DND-41 (cell line): ENCODE data around the gene ZMIZ2.
"Not testable (repeated sequence)": the region's sequence is repeated elsewhere in the genome, so short reads cannot be mapped to it uniquely, and the experiment has no call there.

Source experiments
- ATAC-seq: fragments of 200-7000 bp; cut with Tn5 transposase; 3 replicates; pipeline ENCODE4 v1.9.1; 2021; ENCODE audit warnings: low read depth; ENCODE audit not compliant: insufficient read depth
- DNase-seq: peaks from one replicate; pipeline ENCODE4 v3.0.0-alpha.2; 2020
- H2AFZ ChIP-seq: 2 replicates; pipeline ENCODE4 v1.6.0; 2012; ENCODE audit warnings: low read depth, low read length
- H3K27ac ChIP-seq: 2 replicates; pipeline ENCODE4 v1.5.1; 2012; ENCODE audit warnings: low read length, inconsistent platforms
- H3K27me3 ChIP-seq: fragments of 200-600 bp; sonication (generic); 2 replicates; pipeline ENCODE4 v1.6.0; 2012; ENCODE audit warnings: low read length, mild to moderate bottlenecking, inconsistent platforms; ENCODE audit not compliant: insufficient read depth, poor library complexity
- H3K36me3 ChIP-seq: 2 replicates; pipeline ENCODE4 v1.5.1; 2012; ENCODE audit warnings: low read length, inconsistent platforms; ENCODE audit not compliant: insufficient read depth
- H3K4me1 ChIP-seq: 2 replicates; pipeline ENCODE4 v1.5.1; 2012; ENCODE audit warnings: mild to moderate bottlenecking, low read length; ENCODE audit not compliant: insufficient read depth
- H3K4me2 ChIP-seq: 2 replicates; pipeline ENCODE4 v1.6.0; 2012; ENCODE audit warnings: mild to moderate bottlenecking, moderate library complexity, low read length, inconsistent platforms; ENCODE audit not compliant: insufficient read depth
- H3K4me3 ChIP-seq, 2 experiments: fragments of 200-600 bp in 1 of 2; shearing (Covaris generic) in 1 of 2; 2 replicates each; pipeline ENCODE4 v1.5.1; 2012 to 2016; ENCODE audit warnings: inconsistent platforms in 2 of 2, low read length in 2 of 2, mild to moderate bottlenecking in 2 of 2, low read depth in 1 of 2, moderate library complexity in 1 of 2
- H3K79me2 ChIP-seq: 2 replicates; pipeline ENCODE4 v1.6.0; 2012; ENCODE audit warnings: low read length, inconsistent platforms; ENCODE audit not compliant: insufficient read depth
- H3K9ac ChIP-seq: 2 replicates; pipeline ENCODE4 v1.6.0; 2012; ENCODE audit warnings: low read depth, mild to moderate bottlenecking, inconsistent platforms, low read length, moderate library complexity
- H3K9me3 ChIP-seq: 2 replicates; pipeline ENCODE4 v1.5.1; 2012; ENCODE audit warnings: low read length, moderate library complexity, mild to moderate bottlenecking, inconsistent platforms; ENCODE audit not compliant: insufficient read depth, severe bottlenecking
- H4K20me1 ChIP-seq: 2 replicates; pipeline ENCODE4 v1.6.0; 2012; ENCODE audit warnings: low read length; ENCODE audit not compliant: insufficient read depth
- EZH2 ChIP-seq: IDR thresholded peaks from 3 replicates; pipeline ENCODE4 v1.6.1; 2012; ENCODE audit warnings: borderline replicate concordance, low read depth, mild to moderate bottlenecking, moderate library complexity, low read length, inconsistent platforms; ENCODE audit not compliant: severe bottlenecking
- TF ChIP-seq, protein P1 (sequence below): IDR thresholded peaks from 2 replicates; pipeline ENCODE4 v1.5.1; 2012; ENCODE audit warnings: borderline replicate concordance, low read length, moderate library complexity, mild to moderate bottlenecking; ENCODE audit not compliant: poor library complexity, severe bottlenecking; ENCODE audit errors: extremely low read depth

The ZMIZ2 gene, protein sequence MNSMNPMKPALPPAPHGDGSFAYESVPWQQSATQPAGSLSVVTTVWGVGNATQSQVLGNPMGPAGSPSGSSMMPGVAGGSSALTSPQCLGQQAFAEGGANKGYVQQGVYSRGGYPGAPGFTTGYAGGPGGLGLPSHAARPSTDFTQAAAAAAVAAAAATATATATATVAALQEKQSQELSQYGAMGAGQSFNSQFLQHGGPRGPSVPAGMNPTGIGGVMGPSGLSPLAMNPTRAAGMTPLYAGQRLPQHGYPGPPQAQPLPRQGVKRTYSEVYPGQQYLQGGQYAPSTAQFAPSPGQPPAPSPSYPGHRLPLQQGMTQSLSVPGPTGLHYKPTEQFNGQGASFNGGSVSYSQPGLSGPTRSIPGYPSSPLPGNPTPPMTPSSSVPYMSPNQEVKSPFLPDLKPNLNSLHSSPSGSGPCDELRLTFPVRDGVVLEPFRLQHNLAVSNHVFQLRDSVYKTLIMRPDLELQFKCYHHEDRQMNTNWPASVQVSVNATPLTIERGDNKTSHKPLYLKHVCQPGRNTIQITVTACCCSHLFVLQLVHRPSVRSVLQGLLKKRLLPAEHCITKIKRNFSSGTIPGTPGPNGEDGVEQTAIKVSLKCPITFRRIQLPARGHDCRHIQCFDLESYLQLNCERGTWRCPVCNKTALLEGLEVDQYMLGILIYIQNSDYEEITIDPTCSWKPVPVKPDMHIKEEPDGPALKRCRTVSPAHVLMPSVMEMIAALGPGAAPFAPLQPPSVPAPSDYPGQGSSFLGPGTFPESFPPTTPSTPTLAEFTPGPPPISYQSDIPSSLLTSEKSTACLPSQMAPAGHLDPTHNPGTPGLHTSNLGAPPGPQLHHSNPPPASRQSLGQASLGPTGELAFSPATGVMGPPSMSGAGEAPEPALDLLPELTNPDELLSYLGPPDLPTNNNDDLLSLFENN

DNA sequence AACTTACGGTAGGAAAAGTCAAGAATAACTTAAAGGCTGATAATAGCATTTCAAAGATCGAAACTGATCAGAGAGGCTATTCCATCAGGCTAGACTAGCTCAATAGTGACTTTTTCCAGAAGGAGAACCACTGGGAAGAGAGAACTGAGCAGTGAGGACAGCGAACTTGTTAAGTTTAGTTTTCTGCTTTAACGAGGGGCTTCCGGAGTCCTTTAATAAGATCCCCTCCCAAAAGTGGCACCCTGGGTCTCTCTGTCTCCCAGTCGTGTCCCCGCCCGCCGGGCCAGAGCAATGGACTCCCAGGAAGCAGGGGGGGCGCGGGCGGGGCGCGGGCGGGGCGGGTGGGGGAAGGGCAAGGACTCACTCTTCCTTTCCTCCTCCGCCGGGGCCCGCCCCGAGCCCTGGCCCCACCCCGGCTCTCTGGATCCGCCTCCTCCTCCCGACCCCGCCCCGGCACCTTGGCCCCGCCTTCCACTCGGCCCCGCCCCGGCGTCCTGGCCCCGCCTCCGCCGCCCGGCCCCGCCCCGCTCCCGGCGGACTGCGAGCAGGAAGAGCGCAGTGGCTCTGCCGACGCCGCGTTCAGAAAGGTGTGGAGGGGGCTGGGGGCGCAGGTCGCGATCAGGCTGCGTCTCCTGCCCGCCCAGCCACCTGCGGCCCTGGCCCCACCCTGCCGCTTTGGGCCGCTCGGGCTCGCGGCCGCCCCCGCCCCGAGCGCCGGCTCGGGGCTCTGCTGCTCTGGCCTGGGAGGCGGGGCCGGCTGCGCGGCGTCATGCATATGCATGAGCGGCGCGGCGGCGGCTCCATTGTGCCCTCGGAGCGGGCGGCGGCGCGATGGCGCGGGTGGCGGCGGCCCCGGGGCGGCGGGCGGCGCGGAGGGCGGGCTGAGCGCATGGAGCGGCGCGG, at the start of gene ZMIZ2:
Gene ZMIZ2 (plus strand): TSS at position 803 of the 903 bp plus-strand sequence. CDS start 7,403 bp downstream, outside the sequence.
- Histone ChIP-seq H3K9ac (peak within 1 kb of the TSS; percentile 79), H3K79me2 (peaks cover 38% of the 10 kb centered on the region), H3K4me1 (peaks cover 32% of the 10 kb centered on the region), H3K27ac (peak within 1 kb of the TSS; percentile 90), H3K27me3 (no peaks in the 10 kb centered on the region), H2AFZ (peak within 1 kb of the TSS; percentile 96), H3K4me2 (peak within 1 kb of the TSS; percentile 83), H4K20me1 (peaks cover 19% of the 10 kb centered on the region; the same call in 1 of the 2 replicates), H3K36me3 (peaks cover 13% of the 10 kb centered on the region), H3K4me3 (peak within 1 kb of the TSS; percentile 74 to 92), H3K9me3 (no peaks in the 10 kb centered on the region)
- TF ChIP-seq, protein P1, sequence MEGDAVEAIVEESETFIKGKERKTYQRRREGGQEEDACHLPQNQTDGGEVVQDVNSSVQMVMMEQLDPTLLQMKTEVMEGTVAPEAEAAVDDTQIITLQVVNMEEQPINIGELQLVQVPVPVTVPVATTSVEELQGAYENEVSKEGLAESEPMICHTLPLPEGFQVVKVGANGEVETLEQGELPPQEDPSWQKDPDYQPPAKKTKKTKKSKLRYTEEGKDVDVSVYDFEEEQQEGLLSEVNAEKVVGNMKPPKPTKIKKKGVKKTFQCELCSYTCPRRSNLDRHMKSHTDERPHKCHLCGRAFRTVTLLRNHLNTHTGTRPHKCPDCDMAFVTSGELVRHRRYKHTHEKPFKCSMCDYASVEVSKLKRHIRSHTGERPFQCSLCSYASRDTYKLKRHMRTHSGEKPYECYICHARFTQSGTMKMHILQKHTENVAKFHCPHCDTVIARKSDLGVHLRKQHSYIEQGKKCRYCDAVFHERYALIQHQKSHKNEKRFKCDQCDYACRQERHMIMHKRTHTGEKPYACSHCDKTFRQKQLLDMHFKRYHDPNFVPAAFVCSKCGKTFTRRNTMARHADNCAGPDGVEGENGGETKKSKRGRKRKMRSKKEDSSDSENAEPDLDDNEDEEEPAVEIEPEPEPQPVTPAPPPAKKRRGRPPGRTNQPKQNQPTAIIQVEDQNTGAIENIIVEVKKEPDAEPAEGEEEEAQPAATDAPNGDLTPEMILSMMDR, result no peak
- no peak for TF ChIP-seq EZH2
- ATAC-seq (peak; percentile 85), DNase-seq (peak; percentile 89)

DNA sequence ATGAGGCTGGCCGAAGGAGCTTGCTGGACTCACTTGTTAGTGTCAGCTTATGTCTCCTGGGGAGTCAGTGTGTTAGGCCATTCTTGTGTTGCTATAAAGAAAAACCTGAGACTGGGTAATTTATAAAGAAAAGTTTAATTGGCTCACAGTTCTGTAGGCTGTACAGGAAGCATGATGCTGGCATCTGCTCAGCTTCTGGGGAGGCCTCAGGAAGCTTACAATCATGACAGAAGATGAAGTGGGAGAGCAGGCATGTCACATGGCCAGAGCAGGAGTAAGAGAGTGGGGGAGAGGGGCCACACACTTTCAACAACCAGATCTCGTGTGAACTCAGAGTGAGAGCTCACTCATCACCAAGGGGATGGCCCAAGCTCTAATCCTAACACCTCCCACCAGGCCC, 49.0 kb upstream of the ZMIZ2 start:
- peaks cover 71% of the 10 kb centered on the region for H3K36me3 ChIP-seq
- not testable (repeated sequence) for H4K20me1 ChIP-seq, H3K27me3 ChIP-seq, H2AFZ ChIP-seq, H3K4me2 ChIP-seq, H3K27ac ChIP-seq, H3K9me3 ChIP-seq, DNase-seq, H3K4me3 ChIP-seq, H3K4me1 ChIP-seq, H3K79me2 ChIP-seq, H3K9ac ChIP-seq, ATAC-seq

DNA sequence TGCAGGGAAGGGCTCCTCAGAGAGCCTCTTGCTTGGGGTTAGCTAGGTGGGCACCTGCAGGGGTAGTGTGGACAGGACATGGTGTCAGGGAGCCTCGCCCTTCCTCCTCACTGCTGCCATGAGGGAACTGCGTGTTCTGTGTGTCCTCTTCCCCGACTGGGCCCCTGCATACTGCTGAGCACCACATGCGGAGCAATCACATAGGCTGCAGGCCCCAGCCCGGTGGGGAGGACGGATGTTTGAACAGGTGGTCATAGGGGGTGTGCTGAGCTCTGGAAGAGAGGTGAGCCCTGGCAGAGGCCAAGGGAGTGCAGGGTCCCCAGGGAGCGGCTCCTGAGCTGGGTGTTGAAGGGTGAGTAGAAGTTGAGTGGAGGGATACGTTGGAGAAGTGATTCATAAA, 48.3 kb upstream of the ZMIZ2 start:
- no peak for TF ChIP-seq EZH2
- TF ChIP-seq, protein P1, result no peak
- no peak overlapping the region for H3K27ac ChIP-seq
- no peaks in the 10 kb centered on the region for H3K79me2 ChIP-seq
- DNase-seq (no peak), ATAC-seq (no peak)
- H3K4me1 ChIP-seq, result no peaks in the 10 kb centered on the region
- H3K9ac ChIP-seq, result no peak overlapping the region
- no peaks in the 10 kb centered on the region for H3K9me3 ChIP-seq
- no peak overlapping the region for H3K4me2 ChIP-seq
- H2AFZ ChIP-seq, result no peak overlapping the region
- H3K4me3 ChIP-seq, result no peak overlapping the region
- H3K27me3 ChIP-seq, result no peaks in the 10 kb centered on the region
- no peaks in the 10 kb centered on the region for H4K20me1 ChIP-seq
- peaks cover 65% of the 10 kb centered on the region for H3K36me3 ChIP-seq

DNA sequence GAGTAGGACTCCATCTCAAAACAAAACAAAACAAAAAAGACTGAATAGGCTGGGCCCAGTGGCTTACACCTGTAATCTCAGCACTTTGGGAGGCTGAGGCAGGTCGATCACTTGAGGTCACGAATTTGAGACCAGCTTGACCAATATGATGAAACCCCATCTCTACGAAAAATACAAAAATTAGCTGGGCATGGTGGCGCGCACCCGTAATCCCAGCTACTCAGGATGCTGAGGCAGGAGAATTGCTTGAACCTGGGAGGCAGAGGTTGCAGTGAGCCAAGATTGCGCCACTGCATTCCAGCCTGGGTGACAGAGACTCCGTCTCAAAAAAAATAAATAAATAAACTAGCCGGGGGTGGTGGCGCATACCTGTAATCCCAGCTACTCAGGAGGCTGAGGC, 45.3 kb upstream of the ZMIZ2 start:
- H3K27ac ChIP-seq, DNase-seq, H3K9ac ChIP-seq, H4K20me1 ChIP-seq, H3K4me2 ChIP-seq, H3K27me3 ChIP-seq, H2AFZ ChIP-seq, H3K9me3 ChIP-seq, H3K4me3 ChIP-seq, ATAC-seq, H3K4me1 ChIP-seq, H3K79me2 ChIP-seq: not testable (repeated sequence)
- peaks cover 55% of the 10 kb centered on the region for H3K36me3 ChIP-seq
